CD14-positive monocyte (primary cell): Measurements from ENCODE around the gene PMPCA. TPM values are rescaled to one million over a fixed set of nuclear protein-coding genes. Genes with fewer than 3 reads are reported as not detected.

Experiments
- DNase-seq, 3 donors: peaks; one replicate each; pipeline ENCODE4 v3.0.0-alpha.2; 2011 to 2022
- H2AFZ ChIP-seq: 2 replicates; pipeline ENCODE4 v1.6.0; 2012; ENCODE audit warnings: mild to moderate bottlenecking, low read depth, low read length, inconsistent platforms; ENCODE audit not compliant: insufficient read depth, poor library complexity, severe bottlenecking
- H3K27ac ChIP-seq, 2 donors: 1 replicate in 1 of 2; 2 replicates in 1 of 2; pipeline ENCODE4 v1.5.1; 2012 to 2013; ENCODE audit warnings: low read length in 2 of 2, control low read depth in 1 of 2, inconsistent platforms in 1 of 2, low read depth in 1 of 2, mild to moderate bottlenecking in 1 of 2
- H3K27me3 ChIP-seq, 2 donors: one replicate each; pipeline versions ENCODE4 v1.6.0 to v1.6.1; 2011 to 2013; ENCODE audit warnings: low read length in 2 of 2; ENCODE audit not compliant: control insufficient read depth in 2 of 2, insufficient read depth in 2 of 2
- H3K36me3 ChIP-seq, 2 donors: replicated peaks in 1 of 2; 1 replicate in 1 of 2; 2 replicates in 1 of 2; pipeline versions ENCODE4 v1.5.1 to v1.6.1; 2012 to 2013; ENCODE audit warnings: low read length in 2 of 2, control low read depth in 1 of 2, inconsistent platforms in 1 of 2, mild to moderate bottlenecking in 1 of 2; ENCODE audit not compliant: insufficient read depth in 2 of 2, control insufficient read depth in 1 of 2
- H3K4me1 ChIP-seq, 2 donors: 1 replicate in 1 of 2; 2 replicates in 1 of 2; pipeline versions ENCODE4 v1.5.1 to v1.6.1; 2012 to 2013; ENCODE audit warnings: low read length in 2 of 2, control low read depth in 1 of 2, inconsistent platforms in 1 of 2, mild to moderate bottlenecking in 1 of 2, moderate library complexity in 1 of 2; ENCODE audit not compliant: insufficient read depth in 2 of 2, control insufficient read depth in 1 of 2
- H3K4me2 ChIP-seq: replicated peaks from 2 replicates; pipeline ENCODE3; 2012; ENCODE audit warnings: low read length, moderate library complexity, mild to moderate bottlenecking; ENCODE audit not compliant: poor library complexity, severe bottlenecking; ENCODE audit errors: extremely low read depth
- H3K4me3 ChIP-seq, 3 experiments: fragments of 200-600 bp in 1 of 3; sonication (generic) in 1 of 3; replicated peaks in 1 of 3; 1 replicate in 2 of 3; 2 replicates in 1 of 3; pipeline ENCODE4 v1.5.1; 2011 to 2013; ENCODE audit warnings: low read length in 3 of 3, mild to moderate bottlenecking in 3 of 3, control low read depth in 2 of 3, low read depth in 2 of 3, inconsistent platforms in 1 of 3, moderate library complexity in 1 of 3
- H3K79me2 ChIP-seq: 2 replicates; pipeline ENCODE4 v1.6.0; 2012; ENCODE audit warnings: mild to moderate bottlenecking, control low read depth, inconsistent platforms, low read length, moderate library complexity; ENCODE audit not compliant: insufficient read depth
- H3K9ac ChIP-seq: 2 replicates; pipeline ENCODE4 v1.6.0; 2017; ENCODE audit warnings: low read length, mild to moderate bottlenecking; ENCODE audit not compliant: insufficient read depth, poor library complexity, severe bottlenecking
- H3K9me3 ChIP-seq, 2 donors: replicated peaks in 1 of 2; 1 replicate in 1 of 2; 2 replicates in 1 of 2; pipeline versions ENCODE4 v1.5.1 to v1.6.1; 2012 to 2013; ENCODE audit warnings: low read length in 2 of 2, control low read depth in 1 of 2; ENCODE audit not compliant: control insufficient read depth in 1 of 2, insufficient read depth in 1 of 2
- H4K20me1 ChIP-seq: 2 replicates; pipeline ENCODE4 v1.6.0; 2012; ENCODE audit warnings: mild to moderate bottlenecking, low read length, control low read depth, moderate library complexity; ENCODE audit not compliant: insufficient read depth
- H3K27ac Mint-ChIP-seq, 7 donors: one replicate each; pipeline ENCODE4 v1.8.0; 2020; ENCODE audit warnings: mild to moderate bottlenecking in 7 of 7, mixed read lengths in 7 of 7, moderate library complexity in 6 of 7, inconsistent platforms in 2 of 7
- H3K27me3 Mint-ChIP-seq, 3 donors: one replicate each; pipeline ENCODE4 v1.8.0; 2021 to 2022; ENCODE audit warnings: low read depth in 3 of 3, mild to moderate bottlenecking in 3 of 3, mixed read lengths in 3 of 3, moderate library complexity in 3 of 3, inconsistent platforms in 1 of 3
- H3K36me3 Mint-ChIP-seq, 2 donors: one replicate each; pipeline ENCODE4 v1.8.0; 2020; ENCODE audit warnings: mixed read lengths in 2 of 2, inconsistent platforms in 1 of 2, mild to moderate bottlenecking in 1 of 2
- H3K4me1 Mint-ChIP-seq: one replicate; pipeline ENCODE4 v1.8.0; 2020; ENCODE audit warnings: mild to moderate bottlenecking, mixed read lengths
- H3K4me3 Mint-ChIP-seq, 2 donors: one replicate each; pipeline ENCODE4 v1.8.0; 2020; ENCODE audit warnings: mild to moderate bottlenecking in 2 of 2, mixed read lengths in 2 of 2, moderate library complexity in 1 of 2
- H3K9me3 Mint-ChIP-seq, 7 donors: one replicate each; pipeline ENCODE4 v1.8.0; 2020 to 2022; ENCODE audit warnings: mixed read lengths in 7 of 7, mild to moderate bottlenecking in 6 of 7, moderate library complexity in 6 of 7, inconsistent platforms in 2 of 7
- WGBS: methylation state at CpG from one replicate; pipeline ENCODE4 v1.1.5; 2013; ENCODE audit warnings: missing lambda C conversion rate; ENCODE audit not compliant: insufficient coverage; 5-methylcytosine and 5-hydroxymethylcytosine counted together
- intact Hi-C, 2 donors: fragments of 100-400 bp; cut with micrococcal nuclease; formaldehyde crosslinking; loops; one replicate each; pipeline versions ENCODE4 v1.15.0 to v1.15.1; 2023
- polyA plus RNA-seq, 3 donors: library from polyadenylated mRNA; depleted of rRNA in 1 of 3; unstranded in 2 of 3; stranded (reverse) in 1 of 3; fragments of 300-500 nt in 2 of 3; fragments of >200 nt in 1 of 3; fragmentation: Illumina TruSeq in 2 of 3; gene quantifications; 1 replicate in 2 of 3; 2 replicates in 1 of 3; pipeline ENCODE4 v1.2.3, GENCODE V29; 2012 to 2021
- TF ChIP-seq, protein P1 (sequence below): fragments of 200-600 bp; IDR thresholded peaks from one replicate; pipeline ENCODE4 v1.8.0; 2022; ENCODE audit warnings: antibody characterized with exemption, mild to moderate bottlenecking

PMPCA gene
- polyA plus RNA-seq, 3 donors = 23.1 to 58.8 (median 24.9) TPM

DNA sequence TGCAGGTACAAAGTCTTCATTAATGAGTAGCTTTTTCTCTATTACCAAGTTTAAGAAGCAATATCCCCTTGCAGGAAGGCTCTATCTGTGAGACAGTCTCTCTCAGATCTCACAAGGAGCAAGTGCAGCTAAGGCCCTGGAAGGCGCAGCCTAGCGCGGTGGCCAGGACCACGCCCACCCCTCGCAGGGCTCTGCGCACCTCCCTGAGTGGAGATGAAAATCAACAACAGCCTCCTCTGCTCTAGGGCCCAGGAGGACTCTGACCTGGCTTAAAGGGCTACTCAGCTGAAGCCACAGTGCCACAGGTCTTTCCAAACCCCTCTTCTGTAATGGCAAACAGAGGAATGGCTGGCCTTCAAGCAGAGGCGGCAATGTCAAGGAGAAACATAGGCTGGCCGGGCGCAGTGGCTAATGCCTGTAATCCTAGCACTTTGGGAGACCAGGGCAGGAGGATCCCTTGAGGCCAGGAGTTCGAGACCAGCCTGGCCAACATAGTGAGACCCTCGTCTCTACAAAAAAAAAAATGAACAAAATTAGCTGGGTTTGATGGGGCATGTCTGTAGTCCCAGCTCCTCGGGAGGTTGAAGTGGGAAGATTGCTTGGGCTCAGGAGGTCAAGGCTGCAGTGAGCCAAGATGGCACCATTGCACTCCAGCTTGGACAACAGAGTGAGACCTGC lies 60.5 kb downstream of the PMPCA start:
- H3K4me1 Mint-ChIP-seq = no peaks in the 10 kb centered on the region
- Histone ChIP-seq H4K20me1 (peaks cover 99% of the 10 kb centered on the region), H3K9me3 (no peaks in the 10 kb centered on the region), H3K4me3 (no peak overlapping the region), H3K79me2 (peaks cover 73% of the 10 kb centered on the region), H3K27ac (no peak overlapping the region), H3K4me1 (no peaks in the 10 kb centered on the region), H3K27me3 (no peaks in the 10 kb centered on the region), H3K9ac (no peak overlapping the region), H3K4me2 (no peak overlapping the region), H2AFZ (no peak overlapping the region), H3K36me3 (peaks cover 100% of the 10 kb centered on the region in 2 donors)
- H3K9me3 Mint-ChIP-seq = no peaks in the 10 kb centered on the region
- H3K27ac Mint-ChIP-seq = peak overlapping the region in 1 of 7 donors; percentile 22
- H3K4me3 Mint-ChIP-seq = no peak overlapping the region
- no peak for DNase-seq
- peaks cover 0 to 1% (median under 1%) of the 10 kb centered on the region in 3 donors for H3K27me3 Mint-ChIP-seq
- TF ChIP-seq, protein P1, sequence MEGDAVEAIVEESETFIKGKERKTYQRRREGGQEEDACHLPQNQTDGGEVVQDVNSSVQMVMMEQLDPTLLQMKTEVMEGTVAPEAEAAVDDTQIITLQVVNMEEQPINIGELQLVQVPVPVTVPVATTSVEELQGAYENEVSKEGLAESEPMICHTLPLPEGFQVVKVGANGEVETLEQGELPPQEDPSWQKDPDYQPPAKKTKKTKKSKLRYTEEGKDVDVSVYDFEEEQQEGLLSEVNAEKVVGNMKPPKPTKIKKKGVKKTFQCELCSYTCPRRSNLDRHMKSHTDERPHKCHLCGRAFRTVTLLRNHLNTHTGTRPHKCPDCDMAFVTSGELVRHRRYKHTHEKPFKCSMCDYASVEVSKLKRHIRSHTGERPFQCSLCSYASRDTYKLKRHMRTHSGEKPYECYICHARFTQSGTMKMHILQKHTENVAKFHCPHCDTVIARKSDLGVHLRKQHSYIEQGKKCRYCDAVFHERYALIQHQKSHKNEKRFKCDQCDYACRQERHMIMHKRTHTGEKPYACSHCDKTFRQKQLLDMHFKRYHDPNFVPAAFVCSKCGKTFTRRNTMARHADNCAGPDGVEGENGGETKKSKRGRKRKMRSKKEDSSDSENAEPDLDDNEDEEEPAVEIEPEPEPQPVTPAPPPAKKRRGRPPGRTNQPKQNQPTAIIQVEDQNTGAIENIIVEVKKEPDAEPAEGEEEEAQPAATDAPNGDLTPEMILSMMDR = no peak
- peaks cover 86 to 98% of the 10 kb centered on the region in 2 donors for H3K36me3 Mint-ChIP-seq
- intact Hi-C loops = no loop called here
- 98% methylated on average over 12 of the region's 12 CpGs for WGBS

DNA sequence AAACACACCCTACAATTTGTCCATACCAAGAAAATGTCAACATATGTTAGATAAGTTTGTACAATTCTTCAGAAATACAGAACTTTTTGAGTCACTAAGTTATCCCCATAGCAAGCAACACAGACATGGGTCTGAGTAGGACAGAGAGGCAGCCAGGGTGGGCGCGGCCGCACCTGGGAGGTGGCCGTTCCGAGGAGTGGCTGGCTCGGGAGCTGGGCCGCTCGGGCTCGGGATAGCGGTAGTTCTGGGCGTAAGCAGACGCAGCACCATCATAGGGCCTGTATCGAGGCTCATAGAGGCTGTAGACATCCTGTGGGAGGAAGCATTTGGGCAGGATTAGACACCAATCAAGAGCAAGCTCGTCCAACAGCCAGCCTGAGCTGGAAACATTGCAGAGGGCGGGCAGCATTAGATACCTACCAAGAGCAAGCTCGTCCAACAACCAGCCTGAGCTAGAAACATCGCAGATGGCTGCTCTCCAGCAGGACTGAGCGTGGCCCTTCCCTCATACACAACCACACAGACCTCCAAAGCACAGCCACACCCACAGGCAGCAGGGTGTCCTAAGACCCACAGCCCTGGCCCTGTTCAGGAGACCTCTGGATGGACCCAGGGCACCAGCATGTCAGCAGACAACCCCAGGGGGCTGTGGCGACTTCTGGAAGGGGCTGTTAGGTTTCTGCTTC lies 61.5 kb downstream of the PMPCA start:
- intact Hi-C loops = no loop called here
- Histone ChIP-seq H3K36me3 (peaks cover 100% of the 10 kb centered on the region in 2 donors), H3K4me2 (no peak overlapping the region), H3K9ac (no peak overlapping the region), H2AFZ (no peak overlapping the region), H3K4me3 (no peak overlapping the region), H3K27me3 (no peaks in the 10 kb centered on the region), H3K9me3 (no peaks in the 10 kb centered on the region), H3K27ac (no peak overlapping the region), H3K79me2 (peaks cover 83% of the 10 kb centered on the region), H3K4me1 (no peaks in the 10 kb centered on the region), H4K20me1 (peaks cover 99% of the 10 kb centered on the region)
- Mint-ChIP-seq H3K27ac (no peak overlapping the region), H3K36me3 (peaks cover 83 to 98% of the 10 kb centered on the region in 2 donors), H3K9me3 (no peaks in the 10 kb centered on the region), H3K4me3 (no peak overlapping the region), H3K27me3 (peaks cover 0 to 1% (median 1%) of the 10 kb centered on the region in 3 donors), H3K4me1 (no peaks in the 10 kb centered on the region)
- DNase-seq = no peak
- TF ChIP-seq, protein P1 = no peak
- WGBS = 96% methylated on average over 19 of the region's 19 CpGs
